ENCODE results near the gene MALAT1. TPM values are rescaled to one million over a fixed set of nuclear protein-coding genes. Genes with fewer than 3 reads are reported as not detected.
"Not testable (repeated sequence)": the region's sequence is repeated elsewhere in the genome, so short reads cannot be mapped to it uniquely, and the experiment has no call there.

Gene MALAT1
- total and polyA plus RNA-seq, 2 experiments from 2014 or later = 2,206 to 6,020 TPM

DNA sequence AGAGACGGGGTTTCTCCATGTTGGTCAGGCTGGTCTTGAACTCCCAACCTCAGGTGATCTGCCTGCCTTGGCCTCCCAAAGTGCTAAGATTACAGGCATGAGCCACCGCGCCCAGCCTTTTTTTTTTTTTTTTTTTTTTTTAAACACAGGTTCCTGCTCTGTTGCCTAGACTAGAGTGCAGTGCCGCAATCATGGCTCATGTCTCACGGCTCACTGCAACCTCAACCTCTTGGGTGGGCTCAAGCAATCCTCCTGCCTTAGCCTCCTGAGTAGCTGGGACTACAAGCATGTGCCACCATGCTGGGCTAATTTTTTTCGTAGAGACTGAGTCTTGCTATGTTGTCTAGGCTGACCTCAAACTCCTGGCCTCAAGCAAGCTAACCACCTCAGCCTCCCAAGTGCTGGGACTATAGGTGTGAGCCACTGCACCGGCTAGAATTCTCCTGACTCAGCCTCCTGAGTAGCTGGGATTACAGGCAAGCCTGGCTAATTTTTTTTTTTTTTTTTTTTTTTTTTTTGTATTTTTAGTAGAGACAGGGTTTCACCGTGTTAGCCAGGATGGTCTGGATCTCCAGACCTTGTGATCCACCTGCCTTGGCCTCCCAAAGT, 20.2 kb downstream of the MALAT1 start:
- not testable (repeated sequence) for H4K20me1 ChIP-seq (replicated peaks; ENCODE audit: insufficient read depth); H3K4me3 ChIP-seq; H3K4me3 Mint-ChIP-seq; H3K27me3 ChIP-seq (ENCODE audit: insufficient read depth); H3K79me2 ChIP-seq (replicated peaks; ENCODE audit: insufficient read depth); H3F3A ChIP-seq (replicated peaks; ENCODE audit: low read depth); H3K27ac ChIP-seq (ENCODE audit: low read depth); H3K9me2 ChIP-seq (ENCODE audit: insufficient read depth); H3K4me2 ChIP-seq; DNase-seq (ENCODE audit: low spot score); H3K4me1 ChIP-seq (ENCODE audit: insufficient read depth); ATAC-seq; H3K4me1 Mint-ChIP-seq; H2AFZ ChIP-seq; H3K36me3 Mint-ChIP-seq (ENCODE audit: low read depth); H3K36me3 ChIP-seq (ENCODE audit: insufficient read depth); H3K9me3 Mint-ChIP-seq; H3K27ac Mint-ChIP-seq
- peaks cover 15% of the 10 kb centered on the region for H3K27me3 Mint-ChIP-seq (ENCODE audit: insufficient read depth, low read depth, poor library complexity)

DNA sequence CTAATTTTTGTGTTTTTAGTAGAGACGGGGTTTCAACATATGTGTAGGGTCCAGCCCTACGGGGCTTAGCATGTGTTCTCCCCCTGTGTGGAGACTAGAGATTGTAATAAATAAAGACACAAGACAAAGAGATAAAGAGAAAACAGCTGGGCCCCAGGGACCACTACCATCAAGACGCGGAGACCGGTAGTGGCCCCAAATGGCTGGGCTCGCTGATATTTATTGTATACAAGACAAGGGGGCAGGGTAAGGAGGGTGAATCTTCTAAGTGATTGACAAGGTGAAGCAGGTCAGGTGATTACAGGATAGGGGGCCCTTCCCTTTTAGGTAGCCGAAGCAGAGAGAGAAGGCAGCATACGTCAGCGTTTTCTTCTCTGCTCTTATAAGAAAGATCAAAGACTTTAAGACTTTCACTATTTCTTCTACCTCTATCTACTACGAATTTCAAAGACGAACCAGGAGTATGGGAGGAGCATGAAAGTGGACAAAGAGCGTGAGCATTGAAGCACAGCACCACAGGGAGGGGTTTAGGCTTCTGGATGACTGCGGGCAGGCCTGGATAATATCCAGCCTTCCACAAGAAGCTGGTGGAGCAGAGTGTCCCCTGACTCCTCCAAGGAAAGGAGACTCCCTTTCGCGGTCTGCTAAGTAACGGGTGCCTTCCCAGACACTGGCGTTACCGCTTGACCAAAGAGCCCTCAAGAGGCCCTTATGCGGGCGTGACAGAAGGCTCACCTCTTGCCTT, 23.1 kb downstream of the MALAT1 start:
- not testable (repeated sequence) for H4K20me1 ChIP-seq (replicated peaks; ENCODE audit: insufficient read depth); H3K4me3 Mint-ChIP-seq; H3K36me3 ChIP-seq (ENCODE audit: insufficient read depth); DNase-seq (ENCODE audit: low spot score); H3K9me2 ChIP-seq (ENCODE audit: insufficient read depth); H3K79me2 ChIP-seq (replicated peaks; ENCODE audit: insufficient read depth); H3K4me1 ChIP-seq (ENCODE audit: insufficient read depth); H3K36me3 Mint-ChIP-seq (ENCODE audit: low read depth); H3K27me3 Mint-ChIP-seq (ENCODE audit: insufficient read depth, low read depth, poor library complexity); ATAC-seq; H3K4me3 ChIP-seq; H3K4me2 ChIP-seq; H3K27ac ChIP-seq (ENCODE audit: low read depth); H3K9me3 Mint-ChIP-seq; H3F3A ChIP-seq (replicated peaks; ENCODE audit: low read depth); H3K27ac Mint-ChIP-seq; H3K27me3 ChIP-seq (ENCODE audit: insufficient read depth)
- H3K4me1 Mint-ChIP-seq = peaks cover 15% of the 10 kb centered on the region
- H2AFZ ChIP-seq = peak overlapping the region; percentile 72

DNA sequence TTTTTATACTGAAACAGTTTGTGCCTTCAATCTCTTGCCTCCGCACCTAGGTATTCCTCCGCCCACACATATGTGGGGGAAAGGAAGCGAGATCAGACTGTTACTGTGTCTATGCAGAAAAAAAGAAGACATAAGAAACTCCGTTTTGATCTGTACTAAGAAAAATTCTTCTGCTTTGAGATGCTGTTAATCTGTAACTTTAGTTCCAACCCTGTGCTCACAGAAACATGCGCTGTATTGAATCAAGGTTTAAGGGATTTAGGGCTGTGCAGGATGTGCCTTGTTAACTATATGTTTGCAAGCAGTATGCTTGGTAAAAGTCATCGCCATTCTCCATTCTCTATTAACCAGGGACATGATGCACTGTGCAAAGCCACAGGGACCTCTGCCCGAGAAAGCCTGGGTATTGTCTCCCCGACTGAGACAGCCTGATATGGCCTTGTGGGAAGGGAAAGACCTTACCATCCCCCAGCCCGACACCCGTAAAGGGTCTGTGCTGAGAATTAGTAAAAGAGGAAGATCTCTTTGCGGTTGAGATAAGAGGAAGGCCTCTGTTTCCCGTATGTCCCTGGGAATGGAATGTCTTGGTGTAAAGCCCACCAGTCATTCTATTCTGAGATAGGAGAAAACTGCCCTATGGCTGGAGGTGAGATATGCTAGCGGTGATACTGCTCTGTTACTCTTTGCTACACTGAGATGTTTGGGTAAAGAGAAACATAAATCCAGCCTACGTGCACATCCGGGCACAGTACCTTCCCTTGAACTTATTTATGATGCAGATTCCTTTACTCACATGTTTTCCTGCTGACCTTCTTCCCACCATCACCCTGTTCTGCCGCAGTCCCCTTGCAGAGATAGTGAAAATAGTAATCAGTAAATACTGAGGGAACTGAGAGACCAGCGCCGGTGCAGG, 24.1 kb downstream of the MALAT1 start:
- not testable (repeated sequence) for DNase-seq (ENCODE audit: low spot score); H3K79me2 ChIP-seq (replicated peaks; ENCODE audit: insufficient read depth); H3K4me1 ChIP-seq (ENCODE audit: insufficient read depth); H3K4me2 ChIP-seq; H3K4me3 ChIP-seq; H3K9me2 ChIP-seq (ENCODE audit: insufficient read depth); H4K20me1 ChIP-seq (replicated peaks; ENCODE audit: insufficient read depth); H3K9me3 Mint-ChIP-seq; H3K27ac Mint-ChIP-seq; ATAC-seq; H3F3A ChIP-seq (replicated peaks; ENCODE audit: low read depth); H3K27me3 Mint-ChIP-seq (ENCODE audit: insufficient read depth, low read depth, poor library complexity); H2AFZ ChIP-seq; H3K27ac ChIP-seq (ENCODE audit: low read depth); H3K4me3 Mint-ChIP-seq; H3K36me3 ChIP-seq (ENCODE audit: insufficient read depth); H3K27me3 ChIP-seq (ENCODE audit: insufficient read depth)
- H3K4me1 Mint-ChIP-seq = peaks cover 15% of the 10 kb centered on the region
- H3K36me3 Mint-ChIP-seq (ENCODE audit: low read depth) = peaks cover 11% of the 10 kb centered on the region; the same call in 2 of the 3 replicates

DNA sequence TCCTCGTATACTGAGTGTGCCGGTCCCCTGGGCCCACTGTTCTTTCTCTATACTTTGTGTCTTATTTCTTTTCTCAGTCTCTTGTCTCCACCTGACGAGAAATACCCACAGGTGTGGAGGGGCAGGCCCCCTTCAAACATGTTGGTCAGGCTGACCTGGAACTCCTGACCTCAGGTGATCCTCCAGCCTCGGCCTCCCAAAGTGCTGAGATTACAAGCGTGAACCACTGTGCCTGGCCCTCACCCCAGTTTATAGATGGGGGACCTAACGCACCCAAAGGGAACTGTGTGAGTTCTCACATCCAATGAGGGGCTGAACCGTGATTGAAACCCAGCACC, 24.8 kb downstream of the MALAT1 start:
- H2AFZ ChIP-seq; H3K27ac Mint-ChIP-seq; H3K4me3 ChIP-seq; H3K27me3 ChIP-seq (ENCODE audit: insufficient read depth); H3K27me3 Mint-ChIP-seq (ENCODE audit: insufficient read depth, low read depth, poor library complexity); ATAC-seq; H3K9me2 ChIP-seq (ENCODE audit: insufficient read depth); H3K4me2 ChIP-seq; H4K20me1 ChIP-seq (replicated peaks; ENCODE audit: insufficient read depth); DNase-seq (ENCODE audit: low spot score); H3K4me1 ChIP-seq (ENCODE audit: insufficient read depth); H3F3A ChIP-seq (replicated peaks; ENCODE audit: low read depth); H3K9me3 Mint-ChIP-seq; H3K79me2 ChIP-seq (replicated peaks; ENCODE audit: insufficient read depth); H3K36me3 ChIP-seq (ENCODE audit: insufficient read depth); H3K27ac ChIP-seq (ENCODE audit: low read depth); H3K4me3 Mint-ChIP-seq: not testable (repeated sequence)
- Mint-ChIP-seq H3K36me3 (ENCODE audit: low read depth) (peaks cover 11% of the 10 kb centered on the region; the same call in 2 of the 3 replicates), H3K4me1 (peaks cover 15% of the 10 kb centered on the region)

Data from GM23338 (cell line).